ENCODE data around the gene MED10. TPM values are rescaled to one million over a fixed set of nuclear protein-coding genes. Genes with fewer than 3 reads are reported as not detected.

Gene MED10
- total and polyA plus RNA-seq, 2 experiments from 2014 or later: 15.8 to 63.9 TPM

- TF ChIP-seq, protein P1, sequence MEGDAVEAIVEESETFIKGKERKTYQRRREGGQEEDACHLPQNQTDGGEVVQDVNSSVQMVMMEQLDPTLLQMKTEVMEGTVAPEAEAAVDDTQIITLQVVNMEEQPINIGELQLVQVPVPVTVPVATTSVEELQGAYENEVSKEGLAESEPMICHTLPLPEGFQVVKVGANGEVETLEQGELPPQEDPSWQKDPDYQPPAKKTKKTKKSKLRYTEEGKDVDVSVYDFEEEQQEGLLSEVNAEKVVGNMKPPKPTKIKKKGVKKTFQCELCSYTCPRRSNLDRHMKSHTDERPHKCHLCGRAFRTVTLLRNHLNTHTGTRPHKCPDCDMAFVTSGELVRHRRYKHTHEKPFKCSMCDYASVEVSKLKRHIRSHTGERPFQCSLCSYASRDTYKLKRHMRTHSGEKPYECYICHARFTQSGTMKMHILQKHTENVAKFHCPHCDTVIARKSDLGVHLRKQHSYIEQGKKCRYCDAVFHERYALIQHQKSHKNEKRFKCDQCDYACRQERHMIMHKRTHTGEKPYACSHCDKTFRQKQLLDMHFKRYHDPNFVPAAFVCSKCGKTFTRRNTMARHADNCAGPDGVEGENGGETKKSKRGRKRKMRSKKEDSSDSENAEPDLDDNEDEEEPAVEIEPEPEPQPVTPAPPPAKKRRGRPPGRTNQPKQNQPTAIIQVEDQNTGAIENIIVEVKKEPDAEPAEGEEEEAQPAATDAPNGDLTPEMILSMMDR (IDR thresholded peaks at IDR 0.05; ENCODE audit: low read depth, low read length): no peak
- Histone ChIP-seq H3K4me1 (ENCODE audit: low read depth) (no peaks in the 10 kb centered on the region), H3K36me3 (no peaks in the 10 kb centered on the region)
Measured at GRCh38 chr5:6389946-6390530, 11.7 kb upstream of the MED10 start.

GRCh38 chr5:6389397-6389796, 11.1 kb upstream of the MED10 start:
- Histone ChIP-seq H3K27ac (no peak overlapping the region), H3K36me3 (no peaks in the 10 kb centered on the region), H3K27me3 (no peaks in the 10 kb centered on the region), H3K4me3 (no peak overlapping the region), H3K9me3 (ENCODE audit: low read depth) (no peaks in the 10 kb centered on the region), H3K4me1 (ENCODE audit: low read depth) (no peaks in the 10 kb centered on the region)
- DNase-seq (ENCODE audit: low read depth in 1 of 2, low spot score in 1 of 2): no peak
- TF ChIP-seq, protein P1 (IDR thresholded peaks at IDR 0.05; ENCODE audit: low read depth, low read length): no peak

More at GRCh38 chr5:6389946-6390530, 11.7 kb upstream of the MED10 start:
- no peak for DNase-seq (ENCODE audit: low read depth in 1 of 2, low spot score in 1 of 2)
- Histone ChIP-seq H3K9me3 (ENCODE audit: low read depth) (no peaks in the 10 kb centered on the region), H3K27ac (no peak overlapping the region), H3K27me3 (no peaks in the 10 kb centered on the region), H3K4me3 (no peak overlapping the region)

GRCh38 chr5:6387970-6388369, 9.6 kb upstream of the MED10 start:
- H3K4me1 ChIP-seq (ENCODE audit: low read depth): no peaks in the 10 kb centered on the region
- no peaks in the 10 kb centered on the region for H3K9me3 ChIP-seq (ENCODE audit: low read depth)
- no peak overlapping the region for H3K4me3 ChIP-seq
- no peak overlapping the region for H3K27ac ChIP-seq
- no peak for DNase-seq (ENCODE audit: low read depth in 1 of 2, low spot score in 1 of 2)
- no peaks in the 10 kb centered on the region for H3K36me3 ChIP-seq
- TF ChIP-seq, protein P1 (IDR thresholded peaks at IDR 0.05; ENCODE audit: low read depth, low read length): no peak
- H3K27me3 ChIP-seq: no peaks in the 10 kb centered on the region

DNA sequence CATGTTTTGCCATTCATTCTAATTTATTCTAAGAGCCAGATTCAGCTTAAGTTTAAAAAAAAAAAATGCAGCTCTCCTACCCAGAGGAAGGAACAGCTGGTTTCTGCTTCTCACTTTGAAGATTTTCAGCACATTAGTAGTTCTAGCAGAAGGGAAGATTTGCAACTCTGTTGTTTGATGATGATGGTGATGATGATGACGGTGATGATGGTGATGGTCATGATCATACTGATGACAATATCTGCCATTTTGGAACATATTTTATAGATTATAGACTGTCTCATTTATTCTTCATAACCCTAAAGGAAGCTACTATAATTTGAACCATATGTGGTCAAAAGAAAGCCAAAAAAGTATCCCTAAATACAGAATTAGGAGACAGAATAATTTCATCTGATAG, 7.9 kb upstream of the MED10 start:
- Histone ChIP-seq H3K4me1 (ENCODE audit: low read depth) (no peaks in the 10 kb centered on the region), H3K36me3 (no peaks in the 10 kb centered on the region)

DNA sequence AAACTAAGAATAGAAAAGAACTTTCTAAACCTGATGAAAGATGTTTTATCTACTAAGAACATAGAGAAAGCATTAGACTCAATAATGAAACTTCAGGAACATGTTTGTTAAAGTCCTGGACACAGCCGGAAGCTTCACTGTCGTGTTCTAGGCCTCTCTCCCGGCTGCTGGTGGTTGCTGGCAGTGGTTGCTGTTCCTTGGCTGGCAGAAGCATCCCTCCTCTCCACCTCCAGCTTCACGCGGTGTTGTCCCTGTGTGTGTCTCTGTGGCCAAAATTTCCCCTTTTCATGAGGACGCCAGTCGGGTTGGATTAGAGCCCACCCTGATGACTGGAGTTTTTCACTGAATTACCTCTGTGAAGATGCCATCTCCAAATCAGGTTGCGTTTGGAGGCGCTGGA, 6.5 kb upstream of the MED10 start:
- no peaks in the 10 kb centered on the region for H3K4me1 ChIP-seq (ENCODE audit: low read depth)
- no peak overlapping the region for H3K27ac ChIP-seq
- DNase-seq (ENCODE audit: low read depth in 1 of 2, low spot score in 1 of 2): no peak
- H3K27me3 ChIP-seq: no peaks in the 10 kb centered on the region
- H3K4me3 ChIP-seq: no peak overlapping the region
- no peaks in the 10 kb centered on the region for H3K36me3 ChIP-seq
- no peaks in the 10 kb centered on the region for H3K9me3 ChIP-seq (ENCODE audit: low read depth)
- TF ChIP-seq, protein P1 (IDR thresholded peaks at IDR 0.05; ENCODE audit: low read depth, low read length): no peak

More for the DNA sequence above, 7.9 kb upstream of the MED10 start:
- Histone ChIP-seq H3K9me3 (ENCODE audit: low read depth) (no peaks in the 10 kb centered on the region), H3K27me3 (no peaks in the 10 kb centered on the region), H3K4me3 (no peak overlapping the region), H3K27ac (no peak overlapping the region)
- no peak for DNase-seq (ENCODE audit: low read depth in 1 of 2, low spot score in 1 of 2)
- TF ChIP-seq, protein P1 (IDR thresholded peaks at IDR 0.05; ENCODE audit: low read depth, low read length): no peak

Data from cardiac muscle cell (in vitro differentiated cells and primary cell).